Natural killer cell (primary cell): ENCODE data around the gene STPG3. TPM values are rescaled to one million over a fixed set of nuclear protein-coding genes. Genes with fewer than 3 reads are reported as not detected.
A peak's percentile ranks its signal among the peaks of the same experiment; 100 is the strongest.

Experiments used
- ATAC-seq, 3 donors: fragments of 150-1000 bp in 2 of 3; fragments of 200-7000 bp in 1 of 3; cut with Tn5 transposase; 1 replicate in 1 of 3; 2 replicates in 2 of 3; pipeline ENCODE4 v1.10.0; 2021; ENCODE audit warnings: mild to moderate bottlenecking in 2 of 3, moderate library complexity in 2 of 3
- DNase-seq, 2 donors: peaks; one replicate each; pipeline versions ENCODE4 v3.0.0 to v3.0.0-alpha.2; 2013 to 2021; ENCODE audit warnings: mixed read lengths in 1 of 2
- H3K27ac ChIP-seq: one replicate; pipeline ENCODE4 v1.5.1; 2013; ENCODE audit warnings: mild to moderate bottlenecking, low read length
- H3K27me3 ChIP-seq: one replicate; pipeline ENCODE4 v1.6.1; 2013; ENCODE audit warnings: low read length; ENCODE audit not compliant: control insufficient read depth, insufficient read depth
- H3K36me3 ChIP-seq: one replicate; pipeline ENCODE4 v1.6.1; 2013; ENCODE audit warnings: low read length; ENCODE audit not compliant: control insufficient read depth, insufficient read depth
- H3K4me1 ChIP-seq: one replicate; pipeline ENCODE4 v1.6.1; 2013; ENCODE audit warnings: low read length; ENCODE audit not compliant: control insufficient read depth, insufficient read depth
- H3K4me3 ChIP-seq: one replicate; pipeline ENCODE4 v1.5.1; 2013; ENCODE audit warnings: low read length
- H3K9me3 ChIP-seq: one replicate; pipeline ENCODE4 v1.6.1; 2013; ENCODE audit warnings: low read length; ENCODE audit not compliant: control insufficient read depth, insufficient read depth
- H3K27ac Mint-ChIP-seq, 2 donors: one replicate each; pipeline ENCODE4 v1.8.0; 2022; ENCODE audit warnings: mild to moderate bottlenecking in 2 of 2, mixed read lengths in 2 of 2, moderate library complexity in 1 of 2
- H3K27me3 Mint-ChIP-seq, 2 donors: one replicate each; pipeline ENCODE4 v1.8.0; 2022; ENCODE audit warnings: low read depth in 2 of 2, mixed read lengths in 2 of 2
- H3K36me3 Mint-ChIP-seq: one replicate; pipeline ENCODE4 v1.8.0; 2022; ENCODE audit warnings: mixed read lengths
- H3K4me1 Mint-ChIP-seq, 2 donors: one replicate each; pipeline ENCODE4 v1.8.0; 2022; ENCODE audit warnings: mixed read lengths in 2 of 2
- H3K4me3 Mint-ChIP-seq: one replicate; pipeline ENCODE4 v1.8.0; 2022; ENCODE audit warnings: mild to moderate bottlenecking, moderate library complexity, mixed read lengths
- H3K9me3 Mint-ChIP-seq, 2 donors: one replicate each; pipeline ENCODE4 v1.8.0; 2022; ENCODE audit warnings: mixed read lengths in 2 of 2
- CTCF ChIP-seq: fragments of 200-600 bp; IDR thresholded peaks from one replicate; pipeline ENCODE4 v1.8.0; 2022; ENCODE audit warnings: antibody characterized with exemption
- WGBS: methylation state at CpG from one replicate; pipeline ENCODE4 v1.1.7; 2013; ENCODE audit warnings: missing lambda C conversion rate; ENCODE audit not compliant: insufficient coverage; 5-methylcytosine and 5-hydroxymethylcytosine counted together
- intact Hi-C: fragments of 100-400 bp; cut with micrococcal nuclease; formaldehyde crosslinking; loops from one replicate; pipeline ENCODE4 v1.14.2; 2022
- total RNA-seq, 4 donors: library from RNA; stranded (reverse); fragments of 120-200 nt in 1 of 4; gene quantifications; one replicate each; pipeline versions ENCODE4 v1.2.3 to v1.2.4, GENCODE V29; 2013 to 2022

STPG3 gene
- total RNA-seq, 3 donors from 2014 or later (not counting 1 experiment from before 2014, with no cell fraction given): not detected

- no peak for ATAC-seq
- peak in 1 of 2 donors; percentile 46 for DNase-seq
- no peak for TF ChIP-seq CTCF
- Histone ChIP-seq H3K36me3 (no peaks in the 10 kb centered on the region), H3K9me3 (no peaks in the 10 kb centered on the region), H3K27me3 (peaks cover 4% of the 10 kb centered on the region), H3K4me1 (peaks cover 28% of the 10 kb centered on the region), H3K4me3 (peak within 1 kb of the TSS; percentile 58), H3K27ac (peak within 1 kb of the TSS; percentile 75)
- peak within 1 kb of the TSS; percentile 62 to 88 for H3K27ac Mint-ChIP-seq
- WGBS: 4% methylated on average over 88 of the region's 88 CpGs
- no peaks in the 10 kb centered on the region for H3K9me3 Mint-ChIP-seq
- H3K36me3 Mint-ChIP-seq: no peaks in the 10 kb centered on the region
- peak within 1 kb of the TSS; percentile 86 for H3K4me3 Mint-ChIP-seq
- peaks cover 1 to 7% of the 10 kb centered on the region in 2 donors for H3K4me1 Mint-ChIP-seq
- intact Hi-C loops: loop anchor here (1.0 to 5.0 kb wide), 4 partner anchors 18 to 95 kb away; partner anchors contain the start of genes NDOR1, NELFB, TMEM203 and TUBB4B
- H3K27me3 Mint-ChIP-seq: peaks cover 0 to under 1% of the 10 kb centered on the region in 2 donors
Measured at GRCh38 chr9:137222190-137223077, 28.7 kb upstream of the STPG3 start, which contains the start of gene RNF208. Gene RNF208, minus strand, starts transcription at chr9:137222240. Its CDS starts 1,028 bp downstream, at chr9:137221212.

DNA sequence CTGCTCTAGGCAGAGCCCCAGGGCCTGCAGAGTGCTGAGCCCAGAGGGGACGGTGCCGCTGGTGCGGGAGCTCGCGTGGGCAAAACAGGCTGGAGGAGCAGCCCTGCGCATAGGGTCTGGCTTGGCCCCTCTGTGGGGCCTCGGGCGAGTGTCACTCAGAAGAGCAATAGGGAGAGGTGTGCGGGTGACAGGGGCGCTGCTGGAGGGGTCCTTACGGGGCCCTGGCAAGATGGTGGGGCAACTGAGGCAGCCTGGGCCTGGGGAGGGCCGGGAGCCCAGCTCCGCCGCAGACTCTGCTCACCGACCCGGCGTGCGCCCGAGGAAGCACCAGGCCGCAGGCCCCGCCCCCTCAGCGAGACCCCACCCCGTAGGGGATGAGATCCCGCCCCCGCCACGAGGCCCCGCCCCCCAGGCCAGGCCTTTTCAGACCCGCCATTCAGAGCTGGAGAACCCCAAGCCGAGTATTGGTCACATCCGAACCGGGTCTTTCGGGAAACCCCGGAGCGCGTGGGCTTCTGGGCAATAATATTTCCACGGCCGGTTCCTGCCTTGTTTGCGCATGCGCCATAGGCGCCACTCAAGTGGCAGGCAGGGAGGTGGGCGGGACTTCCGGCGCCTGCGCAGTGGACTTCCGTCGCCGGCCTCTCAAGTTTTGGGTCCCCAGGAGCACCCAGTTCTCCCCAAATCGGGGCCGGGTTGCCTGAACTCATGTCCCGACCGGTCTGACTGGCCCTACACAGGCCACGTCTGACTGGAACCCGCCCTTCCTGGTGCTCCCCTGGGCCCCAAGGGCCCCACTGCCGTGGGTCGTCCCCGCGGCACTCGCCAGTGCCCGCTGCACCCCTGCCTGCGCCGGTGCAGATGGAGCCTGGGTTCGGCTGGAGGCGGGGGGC lies 27.8 kb upstream of the STPG3 start:
- Mint-ChIP-seq H3K27ac (peak overlapping the region; percentile 62 to 88), H3K36me3 (no peaks in the 10 kb centered on the region), H3K4me3 (peak overlapping the region; percentile 86), H3K9me3 (no peaks in the 10 kb centered on the region), H3K27me3 (peaks cover 0 to 3% of the 10 kb centered on the region in 2 donors), H3K4me1 (peaks cover 5 to 11% of the 10 kb centered on the region in 2 donors)
- Histone ChIP-seq H3K36me3 (no peaks in the 10 kb centered on the region), H3K27me3 (peaks cover 7% of the 10 kb centered on the region), H3K4me3 (peak overlapping the region; percentile 58), H3K9me3 (no peaks in the 10 kb centered on the region), H3K27ac (peak overlapping the region; percentile 84), H3K4me1 (peaks cover 31% of the 10 kb centered on the region)
- ATAC-seq: peak; percentile 93 to 98 (median 94)
- intact Hi-C loops: loop anchor here (1.0 to 5.0 kb wide), 4 partner anchors 18 to 96 kb away; partner anchors contain the start of genes NDOR1, NELFB, TMEM203 and TUBB4B
- peak; percentile 97 to 99 for DNase-seq
- WGBS: under 1% methylated on average over 63 of the region's 63 CpGs
- TF ChIP-seq CTCF: no peak

DNA sequence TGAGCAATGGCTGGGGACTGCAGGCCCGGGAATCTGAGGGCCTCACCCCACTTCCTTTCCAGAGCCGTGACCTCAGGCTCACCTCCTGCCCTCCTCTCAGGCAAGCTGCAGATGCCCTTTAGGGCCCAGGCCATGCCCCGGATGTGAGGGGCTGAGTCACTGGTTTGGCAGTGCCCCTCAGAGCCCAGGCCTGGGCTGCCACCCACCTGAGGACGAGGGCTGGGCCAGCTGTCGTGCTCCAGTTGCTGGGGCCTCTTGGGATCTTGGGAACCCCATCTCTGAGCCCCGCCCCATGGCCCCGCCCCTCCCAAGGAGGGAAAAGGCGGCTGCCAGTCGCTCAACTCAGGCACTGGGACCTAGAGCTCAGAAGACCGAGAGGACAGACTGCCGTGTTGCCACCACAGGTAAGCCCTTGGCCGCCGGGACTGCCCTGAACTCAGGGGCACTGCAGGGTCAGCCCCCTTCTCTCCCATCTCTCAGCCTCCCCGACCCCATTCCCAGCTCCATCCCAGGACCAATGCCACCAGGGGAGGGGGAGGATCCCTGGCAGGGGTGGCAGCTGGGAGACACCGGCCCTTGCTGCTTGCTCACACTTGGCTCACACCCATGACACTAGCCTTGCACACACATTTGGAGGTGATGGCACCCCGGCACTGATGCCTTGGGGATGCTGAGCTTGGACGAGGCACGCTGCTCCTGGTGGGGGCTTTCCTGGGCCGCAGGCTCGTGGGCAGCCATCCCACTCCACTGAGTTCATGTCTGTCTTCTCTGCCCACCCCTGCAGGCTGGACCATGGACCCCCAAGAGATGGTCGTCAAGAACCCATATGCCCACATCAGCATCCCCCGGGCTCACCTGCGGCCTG lies 26.0 kb upstream of the STPG3 start, which contains the start of gene CYSRT1:
TSS of gene CYSRT1 (plus strand) at position 345 of the 865 bp plus-strand sequence. CDS start at position 793, 448 bp downstream.
- Histone ChIP-seq H3K9me3 (no peaks in the 10 kb centered on the region), H3K4me1 (peaks cover 31% of the 10 kb centered on the region), H3K4me3 (peak within 1 kb of the TSS; percentile 58), H3K27me3 (peaks cover 9% of the 10 kb centered on the region), H3K36me3 (no peaks in the 10 kb centered on the region), H3K27ac (peak within 1 kb of the TSS; percentile 84)
- peaks cover 0 to 3% of the 10 kb centered on the region in 2 donors for H3K27me3 Mint-ChIP-seq
- WGBS: 50% methylated on average over 22 of the region's 23 CpGs
- ATAC-seq: no peak
- no peak for TF ChIP-seq CTCF
- intact Hi-C loops: loop anchor here (5.0 kb wide), 3 partner anchors 98 to 178 kb away; partner anchors contain the start of gene NPDC1
- DNase-seq: no peak
- H3K36me3 Mint-ChIP-seq: no peaks in the 10 kb centered on the region
- peak within 1 kb of the TSS in 1 of 2 donors; percentile 88 for H3K27ac Mint-ChIP-seq
- H3K9me3 Mint-ChIP-seq: no peaks in the 10 kb centered on the region
- peak within 1 kb of the TSS; percentile 86 for H3K4me3 Mint-ChIP-seq
- H3K4me1 Mint-ChIP-seq: peaks cover 5 to 11% of the 10 kb centered on the region in 2 donors
